Activated CD4-positive, alpha-beta T cell treated with anti-CD3 and anti-CD28 coated beads, Interleukin-2, Interleukin-4, amounts not matched to agents 100 ng/mL and 50 ng/mL, durations not matched to agents 16 hours and 8 hours (primary cell): ENCODE measurements around the gene DDR1.
"Not testable (repeated sequence)": the region's sequence is repeated elsewhere in the genome, so short reads cannot be mapped to it uniquely, and the experiment has no call there.

Source experiments
- DNase-seq: peaks from one replicate; pipeline ENCODE4 v3.0.0-alpha.2; 2020; ENCODE audit warnings: low spot score

DDR1 gene

DNA sequence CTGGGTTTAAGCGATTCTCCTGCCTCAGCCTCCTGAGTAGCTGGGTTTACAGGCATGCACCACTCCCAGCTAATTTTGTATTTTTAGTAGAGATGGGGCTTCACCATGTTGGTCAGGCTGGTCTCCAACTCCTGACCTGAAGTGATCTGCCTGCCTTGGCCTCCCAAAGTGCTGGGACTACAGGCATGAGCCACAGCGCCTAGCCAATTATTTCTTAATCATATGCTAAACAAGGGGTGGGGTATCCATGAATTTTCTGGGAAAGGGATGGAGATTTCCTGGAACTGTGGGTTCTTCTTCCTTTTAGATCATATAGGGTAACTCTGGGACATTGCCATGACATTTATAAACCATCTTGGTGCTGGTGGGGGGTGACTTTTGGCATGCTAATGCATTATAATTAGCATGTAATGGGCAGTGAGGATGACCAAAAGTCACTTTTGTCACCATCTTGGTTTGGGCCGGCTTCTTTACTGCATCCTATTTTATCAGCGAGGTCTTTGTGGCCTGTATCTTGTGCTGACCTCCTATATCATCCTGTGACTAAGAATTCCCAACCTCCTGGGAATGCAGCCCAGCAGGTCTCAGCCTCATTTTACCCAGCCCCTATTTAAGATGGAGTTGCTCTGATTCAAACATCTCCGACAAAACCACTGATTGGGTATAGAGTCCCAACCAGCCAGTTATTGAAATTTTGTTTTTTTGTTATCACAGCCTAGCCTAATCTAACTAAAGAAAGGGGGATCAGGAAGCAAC is 29.9 kb upstream of the DDR1 start:
- DNase-seq: no peak

DNA sequence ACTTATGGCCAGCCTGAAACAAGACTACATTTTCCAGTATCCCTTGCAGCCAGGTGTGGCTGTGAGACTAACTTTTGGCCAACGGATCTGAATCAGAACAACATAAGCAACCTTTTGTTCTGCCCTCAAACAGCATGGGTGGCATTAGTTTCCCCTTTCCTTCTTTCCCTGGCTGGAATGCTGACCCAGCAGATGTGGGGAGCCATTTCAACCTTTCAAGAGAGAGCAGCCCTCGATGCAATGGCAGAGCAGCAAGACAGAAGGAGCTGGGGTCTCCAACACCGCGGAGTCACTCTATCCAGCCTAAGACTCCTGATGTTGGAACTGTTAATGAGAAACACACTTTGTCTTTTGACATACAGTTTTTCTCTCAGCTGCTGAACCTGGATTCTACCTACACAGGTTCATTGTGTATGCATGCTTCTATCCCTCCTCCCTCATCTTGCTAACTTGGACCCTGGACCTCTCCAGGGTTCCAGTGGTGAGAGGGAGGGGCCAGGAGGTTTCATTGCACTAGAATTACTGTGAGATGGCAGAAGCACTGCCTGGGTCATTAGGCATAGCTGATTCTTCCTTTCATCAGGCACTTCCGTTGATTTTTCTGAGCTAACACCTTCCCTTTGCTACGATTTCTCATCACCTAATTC is 28.8 kb upstream of the DDR1 start:
- DNase-seq: no peak

GRCh38 chr6:30857112-30857511 is 27.2 kb upstream of the DDR1 start:
- no peak for DNase-seq

- DNase-seq: no peak
These were observed 26.8 kb upstream of the DDR1 start for GRCh38 chr6:30857549-30857948.

DNA sequence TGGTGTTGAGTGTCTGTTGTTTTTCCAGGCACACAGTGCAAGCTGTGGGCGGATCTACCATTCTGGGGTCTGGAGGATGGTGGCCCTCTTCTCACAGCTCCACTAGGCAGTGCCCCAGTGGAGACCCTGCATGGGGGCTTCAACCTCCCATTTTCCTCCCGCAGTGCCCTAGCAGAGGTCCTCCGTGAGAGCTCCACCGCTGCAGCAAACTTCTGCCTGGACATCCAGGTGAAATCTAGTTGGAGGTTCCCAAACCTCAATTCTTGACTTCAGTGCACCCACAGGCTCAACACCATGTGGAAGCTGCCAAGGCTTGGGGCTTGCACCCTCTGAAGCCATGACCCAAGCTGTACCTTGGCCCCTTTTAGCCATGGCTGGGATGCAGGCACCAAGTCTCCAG is 24.6 kb upstream of the DDR1 start:
- not testable (repeated sequence) for DNase-seq

GRCh38 chr6:30861257-30862048 is 22.9 kb upstream of the DDR1 start:
- no peak for DNase-seq

GRCh38 chr6:30862156-30862875 is 22.0 kb upstream of the DDR1 start:
- DNase-seq: no peak

DNA sequence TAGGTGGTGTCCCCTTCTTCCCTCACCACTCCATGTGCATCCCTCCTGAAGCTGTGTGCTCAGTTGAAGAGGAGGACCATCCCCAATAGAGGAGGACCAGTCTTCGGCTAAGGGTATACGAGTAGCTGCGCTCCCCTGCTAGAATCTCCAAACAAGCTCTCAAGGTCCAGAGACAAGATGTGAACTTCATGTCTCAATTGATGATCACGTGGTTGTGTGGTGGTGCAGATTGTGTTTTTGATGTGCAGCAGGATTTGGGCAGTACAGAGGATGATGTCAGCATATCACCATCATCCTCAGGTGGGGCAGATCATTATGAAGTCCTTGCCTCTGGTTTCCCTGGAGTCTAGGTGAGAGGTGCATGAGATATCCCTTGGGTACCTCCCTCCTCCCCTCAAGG is 20.0 kb upstream of the DDR1 start:
- DNase-seq: no peak

- DNase-seq: not testable (repeated sequence)
These were observed 15.0 kb upstream of the DDR1 start for GRCh38 chr6:30869241-30869749.

GRCh38 chr6:30870546-30870945 is 13.8 kb upstream of the DDR1 start:
- DNase-seq: no peak

DNA sequence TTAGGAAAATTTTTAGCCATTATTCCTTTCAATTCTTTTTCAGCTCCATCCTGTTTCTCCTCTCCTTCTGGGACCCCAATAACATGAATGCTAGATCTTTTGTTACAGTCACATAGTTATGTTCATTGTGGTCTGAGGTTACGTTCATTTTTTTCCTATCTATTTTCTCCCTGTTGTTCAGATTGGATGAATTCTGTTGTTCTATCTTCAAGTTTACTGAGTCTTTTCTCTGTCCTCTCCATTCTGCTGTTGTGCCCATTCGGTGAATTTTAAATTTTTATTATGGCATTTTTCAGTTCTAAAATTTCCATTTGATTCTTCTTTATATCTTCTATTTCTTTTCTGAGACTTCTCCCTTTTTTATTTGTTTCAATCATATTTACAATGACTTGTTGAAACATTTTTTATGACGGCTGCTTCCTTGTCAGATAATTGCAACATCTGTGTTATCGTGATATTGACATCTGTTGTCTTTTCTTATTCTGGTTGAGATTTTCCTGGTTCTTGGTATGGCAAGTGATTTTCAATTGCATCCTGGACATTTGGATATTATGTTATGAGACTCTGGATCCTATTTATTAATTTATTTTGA is 12.6 kb upstream of the DDR1 start:
- DNase-seq: no peak

DNA sequence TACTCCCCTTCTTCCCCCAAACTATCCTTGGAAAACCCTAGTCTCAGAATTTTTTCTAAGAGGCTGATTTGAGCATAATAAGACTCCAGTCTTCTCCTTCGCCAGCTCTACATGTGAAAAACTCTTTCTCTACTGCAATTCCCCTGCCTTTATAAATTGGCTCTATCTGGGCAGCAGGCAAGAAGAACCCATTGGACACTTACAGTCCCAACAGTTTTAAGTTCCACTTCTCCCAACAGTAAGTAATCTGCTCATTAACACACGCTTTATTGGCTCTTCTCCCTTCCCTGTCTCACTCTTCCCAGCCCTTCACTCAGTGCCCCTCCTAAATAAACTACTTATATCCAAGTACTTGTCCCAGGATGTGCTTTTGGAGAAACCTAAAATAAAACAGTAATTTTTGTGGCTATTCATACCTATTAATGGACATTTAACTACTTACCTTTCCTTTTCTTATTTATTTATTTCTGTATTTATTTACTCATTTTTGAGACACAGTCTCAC is 11.1 kb upstream of the DDR1 start:
- DNase-seq: no peak

DNA sequence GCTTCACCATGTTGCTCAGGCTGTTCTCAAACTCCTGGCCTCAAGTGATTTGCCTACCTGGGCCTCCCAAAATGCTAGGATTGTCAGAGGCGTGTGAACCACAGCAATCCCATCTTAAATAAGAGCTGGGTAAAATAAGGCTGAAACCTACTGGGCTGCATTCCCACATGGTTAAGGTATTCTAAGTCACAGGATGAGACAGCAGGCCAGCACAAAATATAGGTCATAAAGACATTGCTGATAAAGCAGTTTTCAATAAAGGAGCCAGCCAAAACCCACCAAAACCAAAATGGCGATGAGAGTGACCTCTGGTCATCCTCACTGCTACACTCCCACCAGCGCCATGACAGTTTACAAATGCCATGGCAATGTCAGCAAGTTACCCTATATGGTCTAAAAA is 10.5 kb upstream of the DDR1 start:
- not testable (repeated sequence) for DNase-seq

- no peak for DNase-seq
These were observed 8.9 kb upstream of the DDR1 start for GRCh38 chr6:30875244-30876038.

GRCh38 chr6:30876039-30876730 is 8.1 kb upstream of the DDR1 start:
- DNase-seq: peak; percentile 12

DNA sequence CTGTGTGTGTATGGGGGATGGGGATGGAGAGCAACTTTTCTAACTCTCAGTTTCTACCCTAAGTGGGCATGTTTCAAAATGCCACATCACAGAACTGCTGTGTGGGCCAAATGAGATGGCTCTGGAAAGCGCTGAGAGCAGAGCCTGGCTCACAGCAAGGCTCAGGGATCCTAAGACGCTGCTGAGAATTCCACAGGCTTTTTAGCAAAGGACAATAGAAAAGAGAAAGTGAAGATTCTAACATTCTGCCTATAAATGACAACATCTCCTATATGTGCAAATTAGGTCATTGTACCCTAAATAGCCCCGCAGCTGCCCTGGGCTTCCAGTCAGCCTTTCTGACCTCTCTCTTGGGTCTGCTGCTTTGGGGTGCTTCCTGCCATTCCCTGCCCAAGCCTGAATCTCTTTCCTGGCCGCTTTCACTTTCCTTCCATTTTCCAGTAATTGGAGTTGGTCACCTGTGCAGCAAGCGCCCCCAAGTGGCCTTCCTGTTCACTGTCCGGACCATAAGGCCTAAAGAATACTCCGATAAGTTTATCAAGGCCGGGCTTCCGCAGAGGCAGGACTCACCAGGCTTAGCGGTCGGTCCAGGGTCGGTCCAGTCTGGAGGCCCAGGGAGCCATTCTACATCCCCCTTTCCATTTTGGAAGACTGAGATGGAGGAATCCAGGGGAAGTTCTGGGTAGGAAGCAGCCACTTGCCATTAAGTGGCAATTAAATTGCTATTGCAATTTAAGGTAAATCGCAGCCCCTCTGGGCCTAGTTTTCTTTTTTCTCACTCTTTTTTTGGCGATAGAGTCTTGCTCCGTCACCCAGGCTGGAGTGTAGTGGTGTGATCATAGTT is 6.7 kb upstream of the DDR1 start:
- DNase-seq: peak; percentile 76

GRCh38 chr6:30879684-30880427 is 4.5 kb upstream of the DDR1 start:
- DNase-seq: no peak

DNA sequence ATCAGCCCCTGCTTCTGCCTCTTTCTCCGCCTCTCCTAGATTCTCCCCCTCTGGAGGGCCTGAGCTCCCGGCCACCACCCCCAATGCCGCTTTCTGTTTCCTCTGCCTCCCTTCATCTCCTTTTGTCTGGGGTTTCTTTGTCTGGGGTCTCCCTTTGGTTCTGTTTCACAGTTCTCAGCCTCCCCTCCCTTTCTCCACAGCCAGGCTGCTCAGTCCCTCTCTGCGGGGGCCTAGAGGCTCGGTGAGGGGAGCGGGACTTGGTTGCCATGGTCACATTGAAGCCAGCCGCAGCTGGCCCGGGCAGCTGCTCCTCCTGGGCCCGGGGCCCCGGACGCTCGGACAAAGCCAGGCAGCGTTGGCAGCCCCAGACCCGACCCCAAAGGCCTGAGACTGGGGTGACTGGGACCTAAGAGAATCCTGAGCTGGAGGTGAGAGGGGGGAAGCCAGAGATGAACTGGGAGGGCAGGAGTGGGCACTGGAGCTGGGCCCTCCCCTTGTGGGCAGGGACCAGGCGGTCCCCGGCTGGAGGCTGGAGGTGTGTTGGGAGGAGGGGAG is 3.5 kb upstream of the DDR1 start:
- no peak for DNase-seq
